Chondrocyte (in vitro differentiated cells): ENCODE measurements around the gene GUCY2C. TPM values are rescaled to one million over a fixed set of nuclear protein-coding genes. Genes with fewer than 3 reads are reported as not detected.

Source experiments
- DNase-seq: peaks from one replicate; pipeline ENCODE4 v3.0.0; 2021; ENCODE audit warnings: mixed read lengths, low spot score
- H3K27ac Mint-ChIP-seq: one replicate; pipeline ENCODE4 v1.8.0; 2021; ENCODE audit warnings: mild to moderate bottlenecking, moderate library complexity, mixed read lengths; ENCODE audit not compliant: unreplicated experiment
- H3K27me3 Mint-ChIP-seq: 2 replicates; pipeline ENCODE4 v1.8.0; 2021; ENCODE audit warnings: low read depth, mixed read lengths
- H3K36me3 Mint-ChIP-seq: 2 replicates; pipeline ENCODE4 v1.8.0; 2021; ENCODE audit warnings: low read depth, mixed read lengths
- H3K4me1 Mint-ChIP-seq: 2 replicates; pipeline ENCODE4 v1.8.0; 2021; ENCODE audit warnings: low read depth, mild to moderate bottlenecking, mixed read lengths
- H3K4me3 Mint-ChIP-seq: one replicate; pipeline ENCODE4 v1.8.0; 2021; ENCODE audit warnings: mild to moderate bottlenecking, moderate library complexity, mixed read lengths; ENCODE audit not compliant: unreplicated experiment
- H3K9me3 Mint-ChIP-seq: 2 replicates; pipeline ENCODE4 v1.8.0; 2021; ENCODE audit warnings: low read depth, mixed read lengths
- total RNA-seq: library from RNA; stranded (reverse); gene quantifications from 3 replicates; pipeline ENCODE4 v1.2.1, GENCODE V29; 2021
- TF ChIP-seq, protein P1 (sequence below): fragments of 200-600 bp; sonication (generic); IDR thresholded peaks from 2 replicates; pipeline ENCODE4 v1.5.0; 2021; ENCODE audit warnings: antibody characterized with exemption, mild to moderate bottlenecking, moderate library complexity

Gene GUCY2C
- total RNA-seq, 1 donor from 2014 or later = not detected

DNA sequence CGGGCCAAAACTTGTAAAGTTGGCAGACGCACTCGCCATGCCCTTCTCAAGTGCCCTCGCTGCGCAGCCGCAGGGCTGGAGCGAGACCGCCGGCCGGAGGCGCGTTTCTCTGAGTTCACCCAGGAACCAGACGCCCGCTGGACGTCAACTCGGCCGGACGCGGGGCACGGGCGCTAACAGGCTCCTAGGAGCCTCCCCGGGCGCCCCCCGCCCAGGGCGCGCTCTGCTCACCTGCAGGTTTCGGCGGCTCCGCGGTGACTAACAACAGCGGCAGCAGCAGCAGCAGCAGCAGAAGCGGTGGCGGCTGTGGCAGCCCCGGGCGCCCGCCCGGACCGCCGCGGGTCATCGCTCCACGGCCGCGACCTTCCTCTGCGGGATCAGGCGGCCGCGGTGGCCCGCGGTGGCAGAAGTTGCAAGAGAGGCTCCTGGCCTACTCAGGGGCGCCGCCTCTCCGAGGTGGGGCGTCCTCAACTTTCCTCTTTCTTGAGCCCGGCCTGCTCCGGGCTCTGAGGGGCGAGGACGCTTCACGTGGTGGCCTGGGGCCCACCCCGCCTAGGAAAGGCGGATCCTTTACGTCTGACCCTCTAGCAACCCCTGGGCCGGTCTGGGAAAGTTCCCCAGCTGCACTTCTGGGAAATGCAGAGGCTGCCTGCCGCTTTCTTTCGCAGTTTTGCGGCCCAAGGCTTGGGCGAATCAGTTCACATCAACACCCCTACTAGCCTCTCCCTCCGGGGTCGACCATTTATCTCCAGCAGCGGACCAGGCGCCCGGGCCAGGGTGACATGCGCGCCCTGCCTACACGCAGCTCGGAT is 128.8 kb downstream of the GUCY2C start, which contains the start of gene PLBD1:
PLBD1 (minus strand) TSS at position 533 of the 812 bp plus-strand sequence; CDS start at position 346, 187 bp downstream.
- H3K36me3 Mint-ChIP-seq = no peaks in the 10 kb centered on the region
- TF ChIP-seq, protein P1, sequence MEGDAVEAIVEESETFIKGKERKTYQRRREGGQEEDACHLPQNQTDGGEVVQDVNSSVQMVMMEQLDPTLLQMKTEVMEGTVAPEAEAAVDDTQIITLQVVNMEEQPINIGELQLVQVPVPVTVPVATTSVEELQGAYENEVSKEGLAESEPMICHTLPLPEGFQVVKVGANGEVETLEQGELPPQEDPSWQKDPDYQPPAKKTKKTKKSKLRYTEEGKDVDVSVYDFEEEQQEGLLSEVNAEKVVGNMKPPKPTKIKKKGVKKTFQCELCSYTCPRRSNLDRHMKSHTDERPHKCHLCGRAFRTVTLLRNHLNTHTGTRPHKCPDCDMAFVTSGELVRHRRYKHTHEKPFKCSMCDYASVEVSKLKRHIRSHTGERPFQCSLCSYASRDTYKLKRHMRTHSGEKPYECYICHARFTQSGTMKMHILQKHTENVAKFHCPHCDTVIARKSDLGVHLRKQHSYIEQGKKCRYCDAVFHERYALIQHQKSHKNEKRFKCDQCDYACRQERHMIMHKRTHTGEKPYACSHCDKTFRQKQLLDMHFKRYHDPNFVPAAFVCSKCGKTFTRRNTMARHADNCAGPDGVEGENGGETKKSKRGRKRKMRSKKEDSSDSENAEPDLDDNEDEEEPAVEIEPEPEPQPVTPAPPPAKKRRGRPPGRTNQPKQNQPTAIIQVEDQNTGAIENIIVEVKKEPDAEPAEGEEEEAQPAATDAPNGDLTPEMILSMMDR = no peak
- H3K4me3 Mint-ChIP-seq = peak within 1 kb of the TSS; percentile 67
- DNase-seq = no peak
- H3K27ac Mint-ChIP-seq = no peak within 1 kb of the TSS
- peaks cover 11% of the 10 kb centered on the region for H3K4me1 Mint-ChIP-seq
- H3K27me3 Mint-ChIP-seq = peaks cover 6% of the 10 kb centered on the region
- no peaks in the 10 kb centered on the region for H3K9me3 Mint-ChIP-seq

DNA sequence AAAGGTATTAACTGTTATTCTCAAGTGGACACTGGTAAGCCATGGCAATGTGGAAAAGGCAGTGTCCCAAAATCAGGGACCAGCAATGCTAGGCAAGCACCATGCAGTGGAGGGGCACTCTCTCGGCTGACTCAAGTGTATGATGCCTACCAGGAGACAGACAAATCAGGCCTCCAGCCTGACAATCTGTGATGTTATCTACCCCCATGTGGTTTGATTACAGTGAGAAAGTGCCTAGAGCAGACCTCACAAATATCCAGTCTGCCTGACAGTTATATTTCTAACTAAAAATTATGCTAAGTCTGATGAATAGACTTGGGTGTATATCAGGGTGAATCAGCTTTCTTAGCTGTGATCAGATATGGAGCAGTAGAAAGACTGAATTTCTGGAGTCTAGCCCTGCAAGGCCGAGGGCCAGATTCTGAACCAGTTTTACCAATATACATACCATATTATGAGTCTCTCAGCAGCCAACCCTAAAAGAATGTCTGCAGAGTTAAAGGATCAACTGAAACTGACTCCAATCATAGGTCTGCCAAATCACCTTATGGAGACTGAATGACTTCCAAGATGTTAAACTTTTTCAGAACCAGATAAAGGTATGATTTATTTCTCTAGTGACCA is 132.0 kb downstream of the GUCY2C start:
- DNase-seq = no peak
- TF ChIP-seq, protein P1 = no peak
- H3K4me3 Mint-ChIP-seq = no peak overlapping the region
- peaks cover 6% of the 10 kb centered on the region for H3K27me3 Mint-ChIP-seq
- H3K9me3 Mint-ChIP-seq = no peaks in the 10 kb centered on the region
- H3K27ac Mint-ChIP-seq = no peak overlapping the region
- H3K36me3 Mint-ChIP-seq = no peaks in the 10 kb centered on the region
- peaks cover 11% of the 10 kb centered on the region for H3K4me1 Mint-ChIP-seq

DNA sequence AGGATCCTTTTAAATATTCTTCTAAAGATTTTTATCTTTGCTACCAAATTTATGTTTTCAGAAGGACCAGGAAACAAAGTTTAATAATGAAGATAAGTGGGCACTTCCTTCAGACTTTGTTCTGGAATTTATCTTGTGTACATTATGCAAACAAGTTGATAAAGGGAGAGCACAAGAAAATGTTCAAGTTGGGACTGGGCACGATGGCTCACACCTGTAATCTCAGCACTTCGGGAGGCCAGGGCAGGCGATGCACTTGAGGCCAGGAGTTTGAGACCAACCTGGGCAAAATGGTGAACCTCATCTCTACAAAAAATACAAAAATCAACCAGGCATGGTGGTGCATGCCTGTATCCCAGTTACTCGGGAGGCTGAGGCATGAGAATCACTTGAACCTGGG is 133.4 kb downstream of the GUCY2C start:
- Mint-ChIP-seq H3K9me3 (no peaks in the 10 kb centered on the region), H3K4me3 (no peak overlapping the region), H3K4me1 (peaks cover 11% of the 10 kb centered on the region), H3K36me3 (no peaks in the 10 kb centered on the region), H3K27me3 (peaks cover 3% of the 10 kb centered on the region), H3K27ac (no peak overlapping the region)
- TF ChIP-seq, protein P1 = no peak
- DNase-seq = no peak

Other genes with a start within 250 kb of the GUCY2C start
- gene PLBD1, start 128.7 kb downstream of the GUCY2C start, total RNA-seq = 2.4 to 5.5 TPM (median 4.1 TPM) in 3 replicates
- gene WBP11, start 106.9 kb upstream of the GUCY2C start, total RNA-seq = 46.2 to 55.5 TPM (median 51.1 TPM) in 3 replicates
- 0.82 to 1.0 TPM (median 0.92 TPM) in 3 replicates for gene C12orf60, start 107.1 kb upstream of the GUCY2C start, total RNA-seq
- gene SMCO3, start 117.6 kb upstream of the GUCY2C start, total RNA-seq = 0.15 to 0.17 TPM in 2 of 3 replicates, not detected in the other
- 0.17 to 0.37 TPM in 2 of 3 replicates, not detected in the other for gene ART4, start 146.9 kb upstream of the GUCY2C start, total RNA-seq
- 158 to 215 TPM (median 213 TPM) in 3 replicates for gene MGP, start 189.3 kb upstream of the GUCY2C start, total RNA-seq
- gene ERP27, start 241.9 kb upstream of the GUCY2C start, total RNA-seq = 0.73 to 0.87 TPM (median 0.77 TPM) in 3 replicates